Peyer's patch (tissue), 4 donors: ENCODE measurements around the gene POLR3GL.
"Not testable (repeated sequence)": the region's sequence is repeated elsewhere in the genome, so short reads cannot be mapped to it uniquely, and the experiment has no call there.

Experiments
- CTCF ChIP-seq, 6 experiments: fragments of 450-650 bp in 4 of 6; fragments of 200-600 bp in 2 of 6; sonication (generic) in 1 of 6; IDR thresholded peaks; one replicate each; pipeline ENCODE4 v1.5.1; 2017 to 2019; ENCODE audit warnings: antibody characterized with exemption in 6 of 6, mild to moderate bottlenecking in 3 of 6, moderate library complexity in 1 of 6
- POLR2A ChIP-seq, 2 donors: fragments of 450-650 bp; IDR thresholded peaks; one replicate each; pipeline ENCODE4 v1.5.1; 2017; ENCODE audit warnings: antibody characterized with exemption in 2 of 2, mild to moderate bottlenecking in 2 of 2, moderate library complexity in 2 of 2

- TF ChIP-seq CTCF, POLR2A (IDR thresholded peaks at IDR 0.05): not testable (repeated sequence)
Measured at GRCh38 chr1:145920297-145920696, 44.2 kb upstream of the POLR3GL start.
